Mesothelial cell of epicardium (in vitro differentiated cells): ENCODE results near the gene ANKS6. TPM values are rescaled to one million over a fixed set of nuclear protein-coding genes. Genes with fewer than 3 reads are reported as not detected.

Source experiments
- DNase-seq, 2 experiments: peaks; one replicate each; pipeline ENCODE4 v3.0.0; 2021; ENCODE audit warnings: low spot score in 2 of 2; ENCODE audit not compliant: unreplicated experiment in 2 of 2
- H3K27ac Mint-ChIP-seq: 2 replicates; pipeline ENCODE4 v1.8.0; 2021; ENCODE audit warnings: mixed read lengths
- H3K27me3 Mint-ChIP-seq: 2 replicates; pipeline ENCODE4 v1.8.0; 2021; ENCODE audit warnings: low read depth, mixed read lengths
- H3K36me3 Mint-ChIP-seq: 2 replicates; pipeline ENCODE4 v1.8.0; 2021; ENCODE audit warnings: mixed read lengths
- H3K4me1 Mint-ChIP-seq: 2 replicates; pipeline ENCODE4 v1.8.0; 2021; ENCODE audit warnings: mixed read lengths
- H3K4me3 Mint-ChIP-seq: 2 replicates; pipeline ENCODE4 v1.8.0; 2021; ENCODE audit warnings: mild to moderate bottlenecking, moderate library complexity, mixed read lengths
- H3K9me3 Mint-ChIP-seq: 2 replicates; pipeline ENCODE4 v1.8.0; 2021; ENCODE audit warnings: mixed read lengths
- CTCF ChIP-seq: fragments of 200-600 bp; sonication (generic); IDR thresholded peaks from one replicate; pipeline ENCODE4 v1.5.0; 2021; ENCODE audit warnings: antibody characterized with exemption; ENCODE audit not compliant: unreplicated experiment
- total RNA-seq: library from RNA; stranded (reverse); gene quantifications from 3 replicates; pipeline ENCODE4 v1.2.1, GENCODE V29; 2021

The ANKS6 gene
- 40.5 to 48.6 TPM (median 42.0 TPM) in 3 replicates for total RNA-seq

GRCh38 chr9:98796364-98797101 is at the start of gene ANKS6:
TSS of gene ANKS6 (minus strand) at chr9:98796555. CDS start at chr9:98796491, 64 bp downstream.
- peaks cover 6% of the 10 kb centered on the region for H3K36me3 Mint-ChIP-seq
- peaks cover 28% of the 10 kb centered on the region for H3K4me1 Mint-ChIP-seq
- peaks cover 13% of the 10 kb centered on the region for H3K9me3 Mint-ChIP-seq
- peak; percentile 50 for TF ChIP-seq CTCF
- peak within 1 kb of the TSS; percentile 64 for H3K27ac Mint-ChIP-seq
- DNase-seq: peak; percentile 86 to 93
- peak within 1 kb of the TSS; percentile 81 for H3K4me3 Mint-ChIP-seq
- no peaks in the 10 kb centered on the region for H3K27me3 Mint-ChIP-seq

GRCh38 chr9:98846081-98846480 is 49.7 kb upstream of the ANKS6 start:
- Mint-ChIP-seq H3K27me3 (no peaks in the 10 kb centered on the region), H3K4me1 (peaks cover 20% of the 10 kb centered on the region), H3K27ac (no peak overlapping the region), H3K4me3 (no peak overlapping the region), H3K9me3 (no peaks in the 10 kb centered on the region), H3K36me3 (no peaks in the 10 kb centered on the region)
- DNase-seq: no peak
- TF ChIP-seq CTCF: no peak

- Mint-ChIP-seq H3K27me3 (no peaks in the 10 kb centered on the region), H3K4me1 (no peaks in the 10 kb centered on the region), H3K4me3 (no peak overlapping the region), H3K9me3 (no peaks in the 10 kb centered on the region), H3K27ac (no peak overlapping the region), H3K36me3 (peaks cover 4% of the 10 kb centered on the region)
- TF ChIP-seq CTCF: no peak
- DNase-seq: no peak
Observed at GRCh38 chr9:98842510-98842909, 46.2 kb upstream of the ANKS6 start.

GRCh38 chr9:98839724-98840123 is 43.4 kb upstream of the ANKS6 start:
- Mint-ChIP-seq H3K4me1 (no peaks in the 10 kb centered on the region), H3K27me3 (no peaks in the 10 kb centered on the region), H3K4me3 (no peak overlapping the region), H3K36me3 (peaks cover 4% of the 10 kb centered on the region), H3K9me3 (no peaks in the 10 kb centered on the region), H3K27ac (no peak overlapping the region)
- no peak for TF ChIP-seq CTCF
- no peak for DNase-seq

- no peak for DNase-seq
- Mint-ChIP-seq H3K9me3 (no peaks in the 10 kb centered on the region), H3K4me1 (no peaks in the 10 kb centered on the region), H3K27ac (no peak overlapping the region), H3K4me3 (no peak overlapping the region), H3K36me3 (peaks cover 4% of the 10 kb centered on the region), H3K27me3 (no peaks in the 10 kb centered on the region)
- no peak for TF ChIP-seq CTCF
Observed at GRCh38 chr9:98838868-98839565, 42.7 kb upstream of the ANKS6 start.
